Adrenal gland (tissue), 12 donors: ENCODE measurements around the gene ITCH. TPM values are rescaled to one million over a fixed set of nuclear protein-coding genes. Genes with fewer than 3 reads are reported as not detected.

Source experiments
- DNase-seq, 7 donors: peaks; one replicate each; pipeline ENCODE4 v3.0.0-alpha.2; 2019 to 2020
- H3K27ac ChIP-seq, 5 donors: fragments of 200-600 bp; sonication (generic) in 4 of 5; 1 replicate in 3 of 5; 2 replicates in 2 of 5; pipeline versions ENCODE4 v1.5.1 to v1.8.0; 2016 to 2020; ENCODE audit warnings: mild to moderate bottlenecking in 1 of 5
- H3K27me3 ChIP-seq: fragments of 200-600 bp; 2 replicates; pipeline ENCODE4 v1.8.0; 2021
- H3K36me3 ChIP-seq, 2 donors: fragments of 200-600 bp; replicated peaks in 1 of 2; 1 replicate in 1 of 2; 2 replicates in 1 of 2; pipeline versions ENCODE4 v1.5.1 to v1.8.0; 2018 to 2022
- H3K4me1 ChIP-seq, 2 donors: fragments of 200-600 bp; replicated peaks in 1 of 2; 1 replicate in 1 of 2; 2 replicates in 1 of 2; pipeline versions ENCODE4 v1.5.1 to v1.8.0; 2018 to 2021
- H3K4me3 ChIP-seq, 4 donors: fragments of 200-600 bp; sonication (generic) in 3 of 4; one replicate each; pipeline ENCODE4 v1.5.1; 2016 to 2018
- H3K9me3 ChIP-seq, 3 donors: fragments of 200-600 bp; sonication (generic) in 1 of 3; replicated peaks in 1 of 3; 1 replicate in 2 of 3; 2 replicates in 1 of 3; pipeline versions ENCODE4 v1.5.1 to v1.8.0; 2016 to 2021
- POLR2A ChIP-seq, 2 donors: fragments of 450-650 bp; IDR thresholded peaks; one replicate each; pipeline ENCODE4 v1.6.1; 2017; ENCODE audit warnings: antibody characterized with exemption in 2 of 2, mild to moderate bottlenecking in 2 of 2, moderate library complexity in 1 of 2
- WGBS, 4 donors: extraction: QIAGEN DNeasy Blood & Tissue Kit in 2 of 4; methylation state at CpG; one replicate each; pipeline versions ENCODE4 v1.1.5 to v1.1.7; 2013 to 2017; 5-methylcytosine and 5-hydroxymethylcytosine counted together
- intact Hi-C, 2 donors: fragments of 100-400 bp; cut with DNase I; formaldehyde crosslinking; loops; one replicate each; pipeline versions ENCODE4 v1.14.1 to v1.15.0; 2022 to 2023
- polyA plus RNA-seq, 3 donors: library from polyadenylated mRNA; stranded (reverse); fragments of 200-250 nt in 2 of 3; fragments of 350-450 nt in 1 of 3; fragmentation: Illumina TruSeq in 1 of 3; extraction: RNeasy Lipid Tissue Mini Kit (QIAGEN cat#74804) in 1 of 3; gene quantifications; one replicate each; pipeline ENCODE4 v1.2.3, GENCODE V29; 2013 to 2014
- total RNA-seq, 9 donors: library from RNA; depleted of rRNA in 4 of 9; stranded (reverse); fragments of >200 nt in 4 of 9; fragments of 120-200 nt in 1 of 9; fragmentation: NEBNext Ultra II Directional in 1 of 9; extraction: Animal tissue kit (Norgen Biotek cat#: 25700) in 1 of 9; gene quantifications; one replicate each; pipeline versions ENCODE4 v1.1.0 to v1.2.4, GENCODE V29; 2013 to 2023
- TF ChIP-seq, protein P1 (sequence below), 6 experiments: fragments of 450-650 bp in 4 of 6; fragments of 200-600 bp in 2 of 6; sonication (generic) in 1 of 6; IDR thresholded peaks; 1 replicate in 5 of 6; 2 replicates in 1 of 6; pipeline versions ENCODE4 v1.5.1 to v1.8.0; 2016 to 2021; ENCODE audit warnings: antibody characterized with exemption in 6 of 6, mild to moderate bottlenecking in 2 of 6, moderate library complexity in 1 of 6
- donor health status: healthy with polysubstance abuse.
- donor health status: Bipolar disorder and iron deficiency.
- donor health status: DM: yes; HTN: yes; CAD: no.
- donor health status: DM: no; HTN: no; CAD: no.
- donor health status: DM: no; HTN: no; CAD: no.
- donor health status: DM: yes; HTN: yes; CAD: no.

The ITCH gene
- total and polyA plus RNA-seq, 12 donors: 5.8 to 67.6 (median 52.7) TPM

DNA sequence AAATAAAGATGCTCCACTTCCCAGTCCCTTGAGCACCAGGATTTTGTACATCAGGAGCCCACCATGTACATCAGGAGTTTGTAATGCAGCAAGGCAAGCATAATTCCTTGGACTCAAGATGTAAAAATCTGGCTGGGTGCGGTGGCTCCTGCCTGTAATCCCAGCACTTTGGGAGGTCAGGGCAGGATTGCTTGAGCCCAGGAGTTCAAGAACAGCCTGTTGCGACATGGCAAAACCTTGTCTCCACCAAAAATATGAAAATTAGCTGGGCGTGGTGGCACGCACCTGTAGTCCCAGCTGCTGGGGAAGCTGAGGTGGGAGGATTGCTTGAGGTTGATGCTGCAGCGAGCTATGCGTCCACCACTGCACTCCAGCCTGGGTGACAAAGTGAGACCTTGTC, 179.4 kb downstream of the ITCH start:
- peaks cover 0 to 31% of the 10 kb centered on the region in 2 donors for H3K36me3 ChIP-seq
- no peaks in the 10 kb centered on the region for H3K4me1 ChIP-seq

DNA sequence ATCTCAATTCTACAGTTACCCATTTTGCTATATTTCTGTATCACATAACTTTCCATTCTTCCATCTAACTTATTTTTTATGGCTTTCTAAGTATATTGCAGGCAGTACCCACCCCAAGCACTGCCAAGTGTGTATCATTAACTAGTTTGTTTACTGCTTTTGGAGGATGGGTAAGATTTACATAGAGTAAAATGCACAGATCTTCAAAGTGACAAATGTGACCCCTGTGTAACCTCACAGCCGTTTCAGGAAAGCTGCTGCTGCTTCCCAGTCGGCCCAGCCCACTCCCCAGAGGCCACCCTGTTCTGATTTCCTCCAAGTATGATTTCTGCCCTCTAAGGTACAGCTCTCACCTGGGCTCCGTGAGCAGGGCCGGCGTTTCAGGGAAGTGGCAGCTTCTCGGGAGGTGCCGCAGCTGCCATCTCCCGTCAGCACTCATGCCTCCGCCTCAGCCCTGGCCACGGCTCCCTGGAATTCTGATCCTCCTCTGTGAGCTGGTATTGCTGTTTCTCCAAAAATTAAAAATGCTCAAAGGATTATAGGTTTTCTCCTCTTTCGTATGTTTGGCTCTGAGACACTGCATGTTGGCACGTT, 180.5 kb downstream of the ITCH start:
- intact Hi-C loops: no loop called here
- H3K4me1 ChIP-seq: no peaks in the 10 kb centered on the region
- TF ChIP-seq, protein P1, sequence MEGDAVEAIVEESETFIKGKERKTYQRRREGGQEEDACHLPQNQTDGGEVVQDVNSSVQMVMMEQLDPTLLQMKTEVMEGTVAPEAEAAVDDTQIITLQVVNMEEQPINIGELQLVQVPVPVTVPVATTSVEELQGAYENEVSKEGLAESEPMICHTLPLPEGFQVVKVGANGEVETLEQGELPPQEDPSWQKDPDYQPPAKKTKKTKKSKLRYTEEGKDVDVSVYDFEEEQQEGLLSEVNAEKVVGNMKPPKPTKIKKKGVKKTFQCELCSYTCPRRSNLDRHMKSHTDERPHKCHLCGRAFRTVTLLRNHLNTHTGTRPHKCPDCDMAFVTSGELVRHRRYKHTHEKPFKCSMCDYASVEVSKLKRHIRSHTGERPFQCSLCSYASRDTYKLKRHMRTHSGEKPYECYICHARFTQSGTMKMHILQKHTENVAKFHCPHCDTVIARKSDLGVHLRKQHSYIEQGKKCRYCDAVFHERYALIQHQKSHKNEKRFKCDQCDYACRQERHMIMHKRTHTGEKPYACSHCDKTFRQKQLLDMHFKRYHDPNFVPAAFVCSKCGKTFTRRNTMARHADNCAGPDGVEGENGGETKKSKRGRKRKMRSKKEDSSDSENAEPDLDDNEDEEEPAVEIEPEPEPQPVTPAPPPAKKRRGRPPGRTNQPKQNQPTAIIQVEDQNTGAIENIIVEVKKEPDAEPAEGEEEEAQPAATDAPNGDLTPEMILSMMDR (IDR thresholded peaks at IDR 0.05): no peak
- no peak for TF ChIP-seq POLR2A (IDR thresholded peaks at IDR 0.05)
- 78 to 87% (median 82%) methylated on average over 12 of the region's 12 CpGs for WGBS, 4 donors
- H3K9me3 ChIP-seq: no peaks in the 10 kb centered on the region
- DNase-seq: no peak
- no peak overlapping the region for H3K27ac ChIP-seq
- H3K4me3 ChIP-seq: no peak overlapping the region
- peaks cover 0 to 22% of the 10 kb centered on the region in 2 donors for H3K36me3 ChIP-seq
- no peaks in the 10 kb centered on the region for H3K27me3 ChIP-seq

More for the DNA sequence above, 179.4 kb downstream of the ITCH start:
- no peak overlapping the region for H3K4me3 ChIP-seq
- H3K27me3 ChIP-seq: no peaks in the 10 kb centered on the region
- no peak overlapping the region for H3K27ac ChIP-seq
- WGBS, 4 donors: 96 to 98% (median 96%) methylated on average over 6 of the region's 6 CpGs
- H3K9me3 ChIP-seq: no peaks in the 10 kb centered on the region
- intact Hi-C loops: no loop called here
- DNase-seq: no peak
- TF ChIP-seq POLR2A (IDR thresholded peaks at IDR 0.05): no peak
- TF ChIP-seq, protein P1 (IDR thresholded peaks at IDR 0.05): no peak

DNA sequence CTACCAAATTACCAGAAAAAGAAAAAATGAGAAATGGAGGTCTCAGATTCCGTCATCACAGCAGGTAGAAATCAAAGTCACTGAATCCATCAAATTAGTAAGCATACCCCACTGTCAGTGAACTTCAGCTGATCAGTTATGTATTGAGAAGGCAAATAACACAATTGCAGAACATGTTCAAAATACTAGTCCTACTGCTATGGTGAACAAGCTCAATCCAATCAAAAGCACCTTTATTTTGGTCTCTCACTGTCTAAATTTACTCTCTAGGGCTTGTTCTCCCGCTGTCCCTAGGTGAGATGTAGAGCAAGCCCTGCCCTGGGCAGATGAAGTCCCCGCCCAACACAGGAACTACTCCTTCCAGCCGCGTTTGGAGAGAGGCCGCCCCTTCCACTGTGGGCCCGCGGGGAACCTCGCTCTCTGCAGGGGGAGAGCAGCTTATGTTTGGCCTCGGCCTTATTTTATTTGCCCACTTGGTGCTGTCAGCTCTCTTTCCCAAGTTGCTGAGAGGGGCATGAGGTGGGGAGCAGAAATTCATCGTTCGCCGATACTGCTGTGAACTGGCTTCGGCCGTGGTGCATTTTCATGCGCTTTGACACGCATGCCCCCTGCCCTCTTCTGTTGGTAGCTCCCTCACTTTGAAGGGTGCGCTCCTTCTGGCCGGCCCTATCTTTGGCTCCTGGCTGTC, 181.2 kb downstream of the ITCH start:
- TF ChIP-seq POLR2A (IDR thresholded peaks at IDR 0.05): no peak
- TF ChIP-seq, protein P1 (IDR thresholded peaks at IDR 0.05): no peak
- intact Hi-C loops: no loop called here
- 30 to 38% (median 36%) methylated on average over 12 to 19 of the region's 19 CpGs for WGBS, 4 donors

DNA sequence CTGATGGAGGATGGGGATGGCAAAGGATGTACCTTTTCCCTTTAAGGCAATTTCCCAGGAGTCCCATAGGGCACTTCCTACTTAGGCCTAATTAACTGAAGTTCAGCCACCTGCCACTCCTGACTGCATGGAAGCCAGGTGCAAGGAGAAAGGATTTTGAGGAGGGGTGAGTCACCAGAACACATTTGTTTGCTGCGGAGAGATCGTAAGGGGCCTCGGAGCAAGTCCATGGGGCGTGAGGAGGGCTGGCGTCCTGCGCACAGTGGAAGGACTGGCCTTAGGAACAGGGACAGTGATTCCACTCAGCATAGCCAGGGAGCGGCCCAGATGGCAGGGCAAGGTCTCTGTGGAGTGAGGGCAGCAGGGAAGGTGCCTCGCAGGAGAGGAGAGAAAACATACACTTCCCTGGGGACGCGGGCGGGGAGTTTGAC, 183.7 kb downstream of the ITCH start:
- TF ChIP-seq POLR2A (IDR thresholded peaks at IDR 0.05): no peak
- TF ChIP-seq, protein P1 (IDR thresholded peaks at IDR 0.05): no peak
- no peak overlapping the region for H3K27ac ChIP-seq
- H3K36me3 ChIP-seq: peaks cover 0 to 2% of the 10 kb centered on the region in 2 donors
- H3K4me1 ChIP-seq: no peaks in the 10 kb centered on the region
- WGBS, 4 donors: 83 to 95% (median 91%) methylated on average over 11 of the region's 11 CpGs
- H3K9me3 ChIP-seq: no peaks in the 10 kb centered on the region
- no peak overlapping the region for H3K4me3 ChIP-seq
- intact Hi-C loops: no loop called here
- H3K27me3 ChIP-seq: no peaks in the 10 kb centered on the region
- no peak for DNase-seq

More for the DNA sequence above, 181.2 kb downstream of the ITCH start:
- H3K4me3 ChIP-seq: no peak overlapping the region
- no peak for DNase-seq
- peaks cover 0 to 22% of the 10 kb centered on the region in 2 donors for H3K36me3 ChIP-seq
- no peak overlapping the region for H3K27ac ChIP-seq
- H3K4me1 ChIP-seq: no peaks in the 10 kb centered on the region
- H3K27me3 ChIP-seq: no peaks in the 10 kb centered on the region
- no peaks in the 10 kb centered on the region for H3K9me3 ChIP-seq
